ENCODE results near the gene COL4A2. TPM values are rescaled to one million over a fixed set of nuclear protein-coding genes. Genes with fewer than 3 reads are reported as not detected.

Gene COL4A2
- total and polyA plus RNA-seq, 2 donors (not counting 1 experiment from before 2014, with no cell fraction given) = 0.17 TPM; not detected in 1

GRCh38 chr13:110276553-110276950 lies 30.5 kb upstream of the COL4A2 start:
- H3K4me3 Mint-ChIP-seq = no peak overlapping the region
- POLR2A ChIA-PET = no interaction called here

DNA sequence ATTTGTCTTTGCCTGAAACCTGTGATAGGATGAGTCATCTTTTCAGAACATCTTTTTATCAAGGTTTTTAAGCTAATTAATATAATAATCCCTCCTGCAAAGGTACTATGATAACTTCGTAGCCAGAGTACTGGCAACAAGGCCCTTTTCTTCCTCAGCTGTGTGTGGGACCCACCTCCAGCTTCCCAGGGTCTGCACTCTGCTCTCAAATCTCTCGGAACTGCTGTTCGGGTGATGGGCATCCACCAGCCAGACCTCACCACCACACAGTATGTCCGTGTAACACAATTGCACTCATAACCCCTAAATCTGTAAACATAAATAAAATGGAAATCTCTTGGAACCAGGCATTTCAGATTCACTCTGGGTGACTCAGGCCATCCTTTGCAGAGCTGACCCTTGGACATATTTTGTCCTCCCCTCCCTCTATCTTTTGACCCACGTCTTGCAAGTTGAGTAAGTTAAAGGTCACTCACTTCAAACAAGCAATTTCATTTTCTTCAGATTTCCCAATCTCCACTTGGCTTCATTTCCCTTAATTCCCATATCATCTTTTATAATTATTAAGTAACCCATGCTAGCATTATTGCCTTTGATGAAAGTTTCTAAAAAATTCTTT lies 29.6 kb upstream of the COL4A2 start:
- H3K27me3 ChIP-seq (replicated peaks in 1 of 4; ENCODE audit: control extremely low read depth in 1 of 4, control insufficient read depth in 3 of 4, insufficient read depth in 4 of 4, low read length in 3 of 4) = peaks cover 0 to 2% (median 0%) of the 10 kb centered on the region in 4 experiments
- ChIA-PET CTCF (no interaction called here), POLR2A (no interaction called here)
- H3K27ac ChIP-seq (ENCODE audit: low read length in 2 of 2) = no peak overlapping the region
- H3K4me2 ChIP-seq (replicated peaks; ENCODE audit: low read depth, low read length, poor library complexity, severe bottlenecking) = no peak overlapping the region
- 61% methylated on average over 4 of the region's 5 CpGs for WGBS (ENCODE audit: insufficient coverage)
- no peak overlapping the region for H3K4me3 ChIP-seq (ENCODE audit: control extremely low read depth in 1 of 5, extremely low read depth in 1 of 5, insufficient read depth in 1 of 5, low read depth in 2 of 5, low read length in 4 of 5)
- H3K9me3 Mint-ChIP-seq (ENCODE audit: insufficient read depth) = no peaks in the 10 kb centered on the region
- intact Hi-C loops (cut with micrococcal nuclease) = no loop called here
- H4K20me1 ChIP-seq (ENCODE audit: control insufficient read depth, insufficient read depth, low read length, poor library complexity, severe bottlenecking) = no peaks in the 10 kb centered on the region
- no peak overlapping the region for H3K9ac ChIP-seq (ENCODE audit: low read length)
- no peaks in the 10 kb centered on the region for H3K4me1 Mint-ChIP-seq
- H3K4me3 Mint-ChIP-seq = no peak overlapping the region
- no peaks in the 10 kb centered on the region for H3K9me3 ChIP-seq (ENCODE audit: control extremely low read depth in 1 of 3, control insufficient read depth in 2 of 3, insufficient read depth in 1 of 3, low read length in 2 of 3)
- H3K27ac Mint-ChIP-seq = no peak overlapping the region
- H3K4me1 ChIP-seq (ENCODE audit: control insufficient read depth in 2 of 2, insufficient read depth in 2 of 2, low read length in 2 of 2) = no peaks in the 10 kb centered on the region
- TF ChIP-seq, protein P1, sequence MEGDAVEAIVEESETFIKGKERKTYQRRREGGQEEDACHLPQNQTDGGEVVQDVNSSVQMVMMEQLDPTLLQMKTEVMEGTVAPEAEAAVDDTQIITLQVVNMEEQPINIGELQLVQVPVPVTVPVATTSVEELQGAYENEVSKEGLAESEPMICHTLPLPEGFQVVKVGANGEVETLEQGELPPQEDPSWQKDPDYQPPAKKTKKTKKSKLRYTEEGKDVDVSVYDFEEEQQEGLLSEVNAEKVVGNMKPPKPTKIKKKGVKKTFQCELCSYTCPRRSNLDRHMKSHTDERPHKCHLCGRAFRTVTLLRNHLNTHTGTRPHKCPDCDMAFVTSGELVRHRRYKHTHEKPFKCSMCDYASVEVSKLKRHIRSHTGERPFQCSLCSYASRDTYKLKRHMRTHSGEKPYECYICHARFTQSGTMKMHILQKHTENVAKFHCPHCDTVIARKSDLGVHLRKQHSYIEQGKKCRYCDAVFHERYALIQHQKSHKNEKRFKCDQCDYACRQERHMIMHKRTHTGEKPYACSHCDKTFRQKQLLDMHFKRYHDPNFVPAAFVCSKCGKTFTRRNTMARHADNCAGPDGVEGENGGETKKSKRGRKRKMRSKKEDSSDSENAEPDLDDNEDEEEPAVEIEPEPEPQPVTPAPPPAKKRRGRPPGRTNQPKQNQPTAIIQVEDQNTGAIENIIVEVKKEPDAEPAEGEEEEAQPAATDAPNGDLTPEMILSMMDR (IDR thresholded peaks at IDR 0.05) = no peak
- no peak for TF ChIP-seq EZH2 (IDR thresholded peaks at IDR 0.05; ENCODE audit: borderline replicate concordance, insufficient read depth, low read depth, low read length, poor library complexity, severe bottlenecking)
- no peaks in the 10 kb centered on the region for H3K36me3 ChIP-seq (replicated peaks in 1 of 2; ENCODE audit: control extremely low read depth in 1 of 2, control insufficient read depth in 1 of 2, extremely low read depth in 1 of 2, insufficient read depth in 2 of 2, low read length in 1 of 2)
- H2AFZ ChIP-seq (ENCODE audit: insufficient read depth, low read depth, low read length, poor library complexity, severe bottlenecking) = no peak overlapping the region
- H3K79me2 ChIP-seq (ENCODE audit: control insufficient read depth, insufficient read depth, low read length) = no peaks in the 10 kb centered on the region
- H3K27me3 Mint-ChIP-seq = peaks cover 8% of the 10 kb centered on the region
- no peak for ATAC-seq (ENCODE audit: low read depth)
- DNase-seq = no peak

More at GRCh38 chr13:110276553-110276950, 30.5 kb upstream of the COL4A2 start:
- Histone ChIP-seq H3K4me2 (replicated peaks; ENCODE audit: low read depth, low read length, poor library complexity, severe bottlenecking) (no peak overlapping the region), H3K9ac (ENCODE audit: low read length) (no peak overlapping the region), H3K36me3 (replicated peaks in 1 of 2; ENCODE audit: control extremely low read depth in 1 of 2, control insufficient read depth in 1 of 2, extremely low read depth in 1 of 2, insufficient read depth in 2 of 2, low read length in 1 of 2) (no peaks in the 10 kb centered on the region), H3K27ac (ENCODE audit: low read length in 2 of 2) (no peak overlapping the region), H3K79me2 (ENCODE audit: control insufficient read depth, insufficient read depth, low read length) (no peaks in the 10 kb centered on the region), H4K20me1 (ENCODE audit: control insufficient read depth, insufficient read depth, low read length, poor library complexity, severe bottlenecking) (no peaks in the 10 kb centered on the region), H3K9me3 (ENCODE audit: control extremely low read depth in 1 of 3, control insufficient read depth in 2 of 3, insufficient read depth in 1 of 3, low read length in 2 of 3) (no peaks in the 10 kb centered on the region), H3K4me1 (ENCODE audit: control insufficient read depth in 2 of 2, insufficient read depth in 2 of 2, low read length in 2 of 2) (no peaks in the 10 kb centered on the region), H2AFZ (ENCODE audit: insufficient read depth, low read depth, low read length, poor library complexity, severe bottlenecking) (no peak overlapping the region), H3K4me3 (ENCODE audit: control extremely low read depth in 1 of 5, extremely low read depth in 1 of 5, insufficient read depth in 1 of 5, low read depth in 2 of 5, low read length in 4 of 5) (no peak overlapping the region), H3K27me3 (replicated peaks in 1 of 4; ENCODE audit: control extremely low read depth in 1 of 4, control insufficient read depth in 3 of 4, insufficient read depth in 4 of 4, low read length in 3 of 4) (peaks cover 0 to 2% (median 0%) of the 10 kb centered on the region in 4 experiments)
- Mint-ChIP-seq H3K27me3 (peaks cover 5% of the 10 kb centered on the region), H3K27ac (no peak overlapping the region), H3K4me1 (no peaks in the 10 kb centered on the region), H3K9me3 (ENCODE audit: insufficient read depth) (no peaks in the 10 kb centered on the region)
- DNase-seq = no peak
- 91% methylated on average over 4 of the region's 5 CpGs for WGBS (ENCODE audit: insufficient coverage)
- TF ChIP-seq EZH2 (IDR thresholded peaks at IDR 0.05; ENCODE audit: borderline replicate concordance, insufficient read depth, low read depth, low read length, poor library complexity, severe bottlenecking) = no peak
- TF ChIP-seq, protein P1 (IDR thresholded peaks at IDR 0.05) = no peak
- CTCF ChIA-PET = no interaction called here
- intact Hi-C loops (cut with micrococcal nuclease) = no loop called here
- ATAC-seq (ENCODE audit: low read depth) = no peak

All from B cell (primary cell).